NCI-H128 (cell line): ENCODE data around the gene ITFG2.
"Not testable (repeated sequence)": the region's sequence is repeated elsewhere in the genome, so short reads cannot be mapped to it uniquely, and the experiment has no call there.

Source experiments
- DNase-seq: peaks from one replicate; lab custom pipeline; 2025; ENCODE audit not compliant: unreplicated experiment; lab: John Stamatoyannopoulos, UW

Gene ITFG2

GRCh38 chr12:2860170-2860569, 47.7 kb downstream of the ITFG2 start:
- DNase-seq, result no peak

- DNase-seq, result no peak
Measured at GRCh38 chr12:2862876-2863275, 50.4 kb downstream of the ITFG2 start.

- DNase-seq, result not testable (repeated sequence)
Measured at GRCh38 chr12:2863402-2863801, 50.9 kb downstream of the ITFG2 start.

GRCh38 chr12:2864198-2864597, 51.7 kb downstream of the ITFG2 start:
- DNase-seq, result no peak

- not testable (repeated sequence) for DNase-seq
Measured at GRCh38 chr12:2868986-2869632, 56.6 kb downstream of the ITFG2 start.
